Measurements from ENCODE around the gene GRIK5.

- no peak for TF ChIP-seq POLR2A (IDR thresholded peaks at IDR 0.05)
- no peak for TF ChIP-seq CTCF (IDR thresholded peaks at IDR 0.05)
- no peak for TF ChIP-seq POLR2AphosphoS5 (IDR thresholded peaks at IDR 0.05)
- no peak for TF ChIP-seq EP300 (IDR thresholded peaks at IDR 0.05)
Measured at GRCh38 chr19:42097461-42097860, 27.5 kb upstream of the GRIK5 start.

All from gastroesophageal sphincter (tissue), 3 donors.